GM13977 (cell line): ENCODE data around the gene CAMK1D.
"Not testable (repeated sequence)": the region's sequence is repeated elsewhere in the genome, so short reads cannot be mapped to it uniquely, and the experiment has no call there.

Experiments
- DNase-seq: peaks from one replicate; pipeline ENCODE4 v3.0.0; 2012; ENCODE audit warnings: low spot score
- CTCF ChIP-seq: IDR thresholded peaks from 2 replicates; pipeline ENCODE4 v1.5.1; 2012; ENCODE audit warnings: mild to moderate bottlenecking, control low read depth; ENCODE audit not compliant: insufficient read depth; ENCODE audit errors: extremely low read depth, missing control alignments
- in situ Hi-C: fragments of 300-500 bp; cut with MboI; formaldehyde crosslinking; loops from one replicate; pipeline ENCODE4 v1.12.0; 2022; ENCODE audit warnings: low sequenced_read_pairs, low pct_unique_long_range_greater_than_20kb, mixed read lengths, inconsistent platforms; ENCODE audit not compliant: unreplicated experiment

CAMK1D gene

GRCh38 chr10:12320892-12321291 lies 28.5 kb upstream of the CAMK1D start:
- no peak for TF ChIP-seq CTCF
- in situ Hi-C loops: no loop called here
- no peak for DNase-seq

- in situ Hi-C loops: no loop called here
- no peak for DNase-seq
- no peak for TF ChIP-seq CTCF
These were observed 27.7 kb upstream of the CAMK1D start for GRCh38 chr10:12321641-12322040.

- DNase-seq: no peak
- TF ChIP-seq CTCF: no peak
- in situ Hi-C loops: no loop called here
These were observed 26.7 kb upstream of the CAMK1D start for GRCh38 chr10:12322583-12323131.

- in situ Hi-C loops: no loop called here
- no peak for DNase-seq
- TF ChIP-seq CTCF: no peak
These were observed 24.8 kb upstream of the CAMK1D start for GRCh38 chr10:12324530-12324929.

- no peak for TF ChIP-seq CTCF
- in situ Hi-C loops: no loop called here
- DNase-seq: no peak
These were observed 22.3 kb upstream of the CAMK1D start for GRCh38 chr10:12327074-12327473.

GRCh38 chr10:12327476-12327875 lies 21.9 kb upstream of the CAMK1D start:
- DNase-seq: no peak
- in situ Hi-C loops: no loop called here
- TF ChIP-seq CTCF: no peak

GRCh38 chr10:12328312-12328711 lies 21.0 kb upstream of the CAMK1D start:
- in situ Hi-C loops, DNase-seq: not testable (repeated sequence)
